Ishikawa (cell line): ENCODE data around the gene ARHGAP22.

ENCODE experiments used
- CEBPB ChIP-seq: IDR thresholded peaks from 2 replicates; pipeline ENCODE4 v1.6.1; 2012
- CREB1 ChIP-seq: IDR thresholded peaks from 2 replicates; pipeline ENCODE4 v1.6.1; 2012; ENCODE audit warnings: low read depth
- EGR1 ChIP-seq: IDR thresholded peaks from 2 replicates; pipeline ENCODE4 v1.6.1; 2012
- EP300 ChIP-seq: IDR thresholded peaks from 2 replicates; pipeline ENCODE4 v1.6.1; 2012; ENCODE audit warnings: borderline replicate concordance
- FOXM1 ChIP-seq: IDR thresholded peaks from 2 replicates; pipeline ENCODE4 v1.6.1; 2012; ENCODE audit warnings: low read depth, borderline replicate concordance
- MAX ChIP-seq: IDR thresholded peaks from 2 replicates; pipeline ENCODE4 v1.6.1; 2012
- NFIC ChIP-seq: IDR thresholded peaks from 2 replicates; pipeline ENCODE4 v1.6.1; 2012
- RAD21 ChIP-seq: IDR thresholded peaks from 2 replicates; pipeline ENCODE4 v1.6.1; 2012; ENCODE audit warnings: low read depth
- TAF1 ChIP-seq: IDR thresholded peaks from 2 replicates; pipeline ENCODE4 v1.6.1; 2012; ENCODE audit warnings: low read depth, mild to moderate bottlenecking
- TCF12 ChIP-seq: IDR thresholded peaks from 2 replicates; pipeline ENCODE4 v1.6.1; 2012; ENCODE audit warnings: low read depth
- TEAD4 ChIP-seq: IDR thresholded peaks from 2 replicates; pipeline ENCODE4 v1.6.1; 2012
- USF1 ChIP-seq: IDR thresholded peaks from 2 replicates; pipeline ENCODE4 v1.6.1; 2012
- YY1 ChIP-seq: IDR thresholded peaks from 2 replicates; pipeline ENCODE4 v1.6.1; 2012; ENCODE audit warnings: low read depth
- ZBTB7A ChIP-seq: IDR thresholded peaks from 2 replicates; pipeline ENCODE4 v1.6.1; 2012; ENCODE audit warnings: low read depth
- TF ChIP-seq, protein P1 (sequence below): IDR thresholded peaks from 2 replicates; pipeline ENCODE4 v1.6.1; 2012; ENCODE audit warnings: low read depth, mild to moderate bottlenecking

Gene ARHGAP22

GRCh38 chr10:48564466-48565160 lies 40.3 kb downstream of the ARHGAP22 start:
- no peak for TF ChIP-seq CEBPB
- no peak for TF ChIP-seq TEAD4
- TF ChIP-seq, protein P1, sequence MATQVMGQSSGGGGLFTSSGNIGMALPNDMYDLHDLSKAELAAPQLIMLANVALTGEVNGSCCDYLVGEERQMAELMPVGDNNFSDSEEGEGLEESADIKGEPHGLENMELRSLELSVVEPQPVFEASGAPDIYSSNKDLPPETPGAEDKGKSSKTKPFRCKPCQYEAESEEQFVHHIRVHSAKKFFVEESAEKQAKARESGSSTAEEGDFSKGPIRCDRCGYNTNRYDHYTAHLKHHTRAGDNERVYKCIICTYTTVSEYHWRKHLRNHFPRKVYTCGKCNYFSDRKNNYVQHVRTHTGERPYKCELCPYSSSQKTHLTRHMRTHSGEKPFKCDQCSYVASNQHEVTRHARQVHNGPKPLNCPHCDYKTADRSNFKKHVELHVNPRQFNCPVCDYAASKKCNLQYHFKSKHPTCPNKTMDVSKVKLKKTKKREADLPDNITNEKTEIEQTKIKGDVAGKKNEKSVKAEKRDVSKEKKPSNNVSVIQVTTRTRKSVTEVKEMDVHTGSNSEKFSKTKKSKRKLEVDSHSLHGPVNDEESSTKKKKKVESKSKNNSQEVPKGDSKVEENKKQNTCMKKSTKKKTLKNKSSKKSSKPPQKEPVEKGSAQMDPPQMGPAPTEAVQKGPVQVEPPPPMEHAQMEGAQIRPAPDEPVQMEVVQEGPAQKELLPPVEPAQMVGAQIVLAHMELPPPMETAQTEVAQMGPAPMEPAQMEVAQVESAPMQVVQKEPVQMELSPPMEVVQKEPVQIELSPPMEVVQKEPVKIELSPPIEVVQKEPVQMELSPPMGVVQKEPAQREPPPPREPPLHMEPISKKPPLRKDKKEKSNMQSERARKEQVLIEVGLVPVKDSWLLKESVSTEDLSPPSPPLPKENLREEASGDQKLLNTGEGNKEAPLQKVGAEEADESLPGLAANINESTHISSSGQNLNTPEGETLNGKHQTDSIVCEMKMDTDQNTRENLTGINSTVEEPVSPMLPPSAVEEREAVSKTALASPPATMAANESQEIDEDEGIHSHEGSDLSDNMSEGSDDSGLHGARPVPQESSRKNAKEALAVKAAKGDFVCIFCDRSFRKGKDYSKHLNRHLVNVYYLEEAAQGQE, result no peak
- TF ChIP-seq EGR1, result no peak
- no peak for TF ChIP-seq ZBTB7A
- TF ChIP-seq USF1, result no peak
- no peak for TF ChIP-seq RAD21
- TF ChIP-seq CREB1, result no peak

GRCh38 chr10:48557511-48558123 lies 47.3 kb downstream of the ARHGAP22 start:
- TF ChIP-seq EGR1, result no peak
- TF ChIP-seq MAX, result no peak
- TF ChIP-seq TAF1, result no peak

DNA sequence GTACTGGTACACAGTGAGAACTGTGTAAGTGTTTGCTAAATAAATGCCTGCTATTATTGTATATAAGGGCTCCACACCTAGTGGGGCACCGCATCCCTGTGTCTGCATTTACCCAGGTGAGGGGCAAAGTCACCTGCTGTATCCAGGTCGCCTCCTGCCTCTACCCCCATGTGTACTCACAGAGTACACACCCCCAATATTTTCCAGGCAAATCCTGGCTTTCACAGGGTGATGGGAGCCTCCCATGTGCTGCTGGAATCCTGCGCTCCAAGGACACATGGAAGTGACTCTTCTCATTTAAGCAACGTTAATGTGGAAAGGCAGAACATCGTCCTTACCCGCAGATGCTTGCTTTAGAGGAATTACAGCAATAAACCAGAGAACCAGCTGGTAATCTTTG lies 48.2 kb downstream of the ARHGAP22 start:
- no peak for TF ChIP-seq TAF1
- TF ChIP-seq NFIC, result no peak
- TF ChIP-seq ZBTB7A, result no peak
- TF ChIP-seq RAD21, result no peak
- TF ChIP-seq, protein P1, result no peak
- no peak for TF ChIP-seq EGR1
- TF ChIP-seq EP300, result no peak
- TF ChIP-seq USF1, result no peak
- no peak for TF ChIP-seq TCF12
- TF ChIP-seq FOXM1, result no peak
- no peak for TF ChIP-seq CEBPB
- TF ChIP-seq YY1, result no peak
- TF ChIP-seq TEAD4, result no peak
- TF ChIP-seq CREB1, result no peak
- no peak for TF ChIP-seq MAX

- no peak for TF ChIP-seq TEAD4
- TF ChIP-seq MAX, result no peak
- TF ChIP-seq ZBTB7A, result no peak
Measured at GRCh38 chr10:48556065-48556464, 48.8 kb downstream of the ARHGAP22 start.

DNA sequence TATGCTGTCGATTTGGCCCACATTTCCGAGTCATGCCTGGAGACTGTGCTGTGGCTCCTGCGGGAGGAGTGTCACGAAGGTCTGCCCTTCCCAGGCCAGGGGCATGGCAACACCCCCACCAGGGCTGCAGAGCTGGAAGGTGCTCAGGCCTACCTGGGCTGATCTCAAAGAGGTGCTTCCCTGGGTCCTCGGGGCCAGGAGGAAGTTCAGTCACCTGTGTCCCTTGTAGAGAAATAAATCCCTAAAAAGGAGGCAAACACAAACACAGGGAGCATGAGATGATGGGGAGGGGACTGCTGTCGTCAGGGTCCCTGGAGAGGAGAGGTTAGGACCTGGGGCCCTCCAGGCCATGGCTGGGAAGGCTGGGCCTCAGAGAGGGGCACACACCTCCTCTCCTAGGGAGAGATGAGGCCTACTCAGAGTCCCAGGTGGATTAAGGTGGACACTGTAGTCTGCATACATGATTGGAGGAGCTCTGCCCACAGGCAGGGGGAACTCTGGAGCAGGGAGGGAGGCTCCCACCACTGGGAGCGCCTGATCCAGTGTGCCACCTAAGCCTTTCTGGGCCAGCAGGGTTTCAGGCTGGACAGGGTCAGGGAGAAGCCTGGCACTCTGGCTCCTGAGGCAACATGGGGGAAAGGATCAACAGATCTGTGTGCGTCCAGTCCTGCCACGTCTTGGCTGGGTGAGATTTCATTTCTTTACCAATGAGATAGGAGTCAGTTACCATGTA lies 49.4 kb downstream of the ARHGAP22 start:
- TF ChIP-seq ZBTB7A, result no peak
- TF ChIP-seq NFIC, result no peak
- no peak for TF ChIP-seq TAF1
- no peak for TF ChIP-seq CREB1

GRCh38 chr10:48554656-48555055 lies 50.2 kb downstream of the ARHGAP22 start:
- no peak for TF ChIP-seq FOXM1
- no peak for TF ChIP-seq CEBPB
